Esophagus mucosa (tissue), 1 donor: ENCODE measurements around the gene SOAT2. TPM values are rescaled to one million over a fixed set of nuclear protein-coding genes. Genes with fewer than 3 reads are reported as not detected.
"Not testable (repeated sequence)": the region's sequence is repeated elsewhere in the genome, so short reads cannot be mapped to it uniquely, and the experiment has no call there.

Experiments used
- ATAC-seq: fragments of 200-7000 bp; cut with Tn5 transposase; one replicate; pipeline ENCODE4 v1.9.1; 2020
- total RNA-seq: library from RNA; stranded (reverse); gene quantifications from one replicate; pipeline ENCODE4 v1.2.4, GENCODE V29; 2023
- donor health status: DM: yes; HTN: yes; CAD: no.

SOAT2 gene
- total RNA-seq, 1 donor from 2014 or later = not detected

DNA sequence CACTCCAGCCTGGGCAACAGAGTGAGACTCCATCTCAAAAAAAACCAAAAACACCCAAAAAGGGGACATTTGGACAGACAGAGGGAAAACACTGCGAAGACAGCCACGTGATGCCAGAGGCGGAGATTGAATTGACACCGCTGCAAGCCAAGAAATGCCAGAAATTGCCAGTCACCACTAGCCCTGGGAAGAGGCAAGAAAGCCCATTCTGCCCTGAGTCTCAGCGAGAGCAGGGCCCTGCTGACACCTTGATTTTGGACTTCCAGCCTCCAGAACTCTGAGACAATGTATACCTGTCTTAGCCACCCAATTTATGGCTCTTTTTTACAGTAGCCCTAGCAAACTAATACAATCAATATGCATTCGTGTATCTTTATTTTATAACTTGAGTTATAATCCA lies 13.2 kb upstream of the SOAT2 start:
- ATAC-seq = no peak

DNA sequence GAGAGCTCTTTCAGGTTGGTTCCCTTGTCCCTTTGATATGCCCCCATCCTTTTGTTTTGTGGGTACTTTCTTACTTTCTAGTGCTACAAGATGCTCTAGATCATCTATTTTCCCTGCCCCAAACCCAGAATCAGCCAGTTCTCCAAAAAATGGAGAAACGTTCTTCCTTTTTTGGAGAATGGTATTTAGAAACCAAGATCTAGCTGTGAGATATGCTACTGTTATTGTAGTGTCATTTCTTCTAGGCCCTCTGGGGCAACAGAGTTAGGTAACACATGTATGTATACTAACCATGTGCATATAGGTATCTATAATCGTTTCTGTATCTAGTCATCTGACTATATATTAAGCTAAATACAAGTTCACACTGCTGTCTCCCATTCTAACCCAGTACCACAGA lies 12.7 kb upstream of the SOAT2 start:
- no peak for ATAC-seq

DNA sequence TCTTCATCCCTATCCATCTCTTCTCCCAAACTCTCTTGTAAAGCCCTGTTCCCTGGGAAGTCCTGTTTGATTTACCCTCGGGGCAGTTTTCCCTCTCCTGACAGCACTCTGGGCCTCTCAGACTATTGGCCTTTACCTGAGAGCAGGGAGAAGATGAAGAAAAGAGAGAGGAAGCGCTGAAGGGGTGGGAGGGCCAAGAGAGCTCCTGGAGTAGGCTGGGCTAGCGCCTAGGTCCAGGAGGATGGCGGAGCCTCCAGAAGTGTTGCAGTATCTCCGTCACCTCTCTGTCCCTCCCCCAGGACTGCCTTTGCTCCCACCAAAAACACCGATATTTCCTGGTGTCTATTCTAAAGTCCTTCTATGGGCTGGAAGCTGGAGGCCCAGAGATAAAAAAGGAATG lies 11.5 kb upstream of the SOAT2 start:
- no peak for ATAC-seq

DNA sequence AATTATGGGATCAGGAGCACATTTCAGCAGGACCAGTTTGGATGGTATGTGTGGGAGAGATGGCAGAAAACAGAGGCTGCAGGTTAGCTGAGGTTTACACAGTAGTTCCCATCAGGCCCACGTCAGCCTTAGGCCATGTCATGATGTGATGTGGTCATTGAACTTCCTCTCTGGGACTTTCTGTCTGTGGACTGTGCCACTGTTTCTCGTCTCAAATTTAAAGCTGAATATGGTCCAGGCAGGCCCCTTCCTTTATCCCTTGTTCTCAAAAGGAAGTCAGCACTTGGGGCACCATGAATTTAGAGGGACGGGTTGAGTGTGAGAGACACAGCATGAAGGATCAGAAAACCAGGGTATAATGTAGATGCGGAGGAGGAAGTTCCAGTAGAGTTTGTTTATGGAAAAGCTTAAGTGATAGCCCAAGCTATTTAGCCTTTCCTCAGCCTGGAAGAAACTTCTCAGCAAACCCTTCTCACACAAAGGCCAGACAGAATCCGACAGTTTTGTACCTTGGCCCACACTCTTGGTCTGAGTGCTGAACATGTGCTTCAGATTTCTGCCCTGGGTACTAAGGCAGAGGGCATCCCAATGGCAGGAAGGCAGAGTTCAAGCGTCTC lies 9.4 kb upstream of the SOAT2 start:
- ATAC-seq = no peak

DNA sequence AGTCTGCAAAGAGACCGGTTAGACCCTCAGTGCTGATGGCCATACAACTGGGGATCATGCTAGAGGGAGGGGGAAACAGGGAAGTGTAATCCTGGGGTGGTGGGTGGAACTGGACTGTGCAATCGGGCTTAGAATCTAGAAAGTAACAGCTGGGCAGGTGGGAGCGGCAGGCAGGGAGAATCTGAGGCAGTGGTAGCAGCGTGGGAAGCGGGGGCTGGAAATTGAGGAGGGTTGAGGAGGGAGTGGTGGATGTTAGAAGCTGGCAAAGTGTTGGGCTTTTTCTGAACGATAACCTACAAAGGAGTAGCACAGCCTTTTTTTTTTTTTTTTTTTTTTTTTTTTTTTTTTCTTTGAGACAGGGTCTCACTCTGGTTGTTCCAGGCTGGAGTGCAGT lies 8.9 kb upstream of the SOAT2 start:
- ATAC-seq = no peak

DNA sequence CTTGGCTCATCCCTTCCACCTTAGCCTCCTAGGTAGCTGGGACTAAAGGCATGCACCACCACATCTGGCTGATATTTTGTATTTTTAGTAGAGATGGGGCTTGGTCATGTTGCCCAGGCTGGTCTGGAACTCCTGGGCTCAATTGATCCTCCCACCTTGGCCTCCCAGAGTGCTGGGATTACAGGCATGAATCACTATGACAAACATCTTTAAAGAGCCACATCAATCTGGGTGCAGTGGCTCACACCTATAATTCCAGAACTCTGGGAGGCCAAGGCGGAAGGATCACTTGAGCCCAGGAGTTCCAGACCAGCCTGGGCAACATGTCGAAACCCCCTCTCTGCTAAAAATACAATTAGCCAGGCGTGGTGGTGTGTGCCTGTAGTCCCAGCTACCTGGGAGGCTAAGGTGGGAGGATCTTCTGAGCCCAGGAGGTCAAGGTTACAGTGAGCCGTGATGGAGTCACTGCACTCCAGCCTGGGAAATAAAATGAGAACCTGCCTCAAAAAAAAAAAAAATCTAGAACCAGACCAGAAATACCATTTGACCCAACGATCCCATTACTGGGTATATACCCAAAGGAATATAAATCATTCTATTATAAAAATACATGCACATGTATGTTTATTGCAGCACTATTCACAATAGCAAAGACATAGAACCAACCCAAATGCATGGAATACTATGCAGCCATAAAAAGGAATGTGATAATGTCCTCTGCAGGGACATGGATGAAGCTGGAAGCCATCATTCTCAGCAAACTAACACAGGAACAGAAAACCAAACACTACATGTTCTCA lies 8.3 kb upstream of the SOAT2 start:
- ATAC-seq = not testable (repeated sequence)

DNA sequence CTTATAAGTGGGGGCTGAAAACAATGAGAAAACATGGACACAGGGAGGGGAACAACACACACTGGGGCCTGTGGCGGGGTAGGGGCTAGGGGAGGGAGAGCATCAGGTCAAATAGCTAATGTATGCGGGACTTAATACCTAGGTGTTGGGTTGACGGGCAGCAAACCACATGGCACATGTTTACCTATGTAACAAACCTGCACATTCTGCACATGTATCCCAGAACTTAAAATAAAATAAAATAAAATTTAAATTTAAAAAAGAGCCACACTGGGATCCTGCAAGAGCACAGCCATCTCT lies 7.7 kb upstream of the SOAT2 start:
- ATAC-seq = not testable (repeated sequence)

DNA sequence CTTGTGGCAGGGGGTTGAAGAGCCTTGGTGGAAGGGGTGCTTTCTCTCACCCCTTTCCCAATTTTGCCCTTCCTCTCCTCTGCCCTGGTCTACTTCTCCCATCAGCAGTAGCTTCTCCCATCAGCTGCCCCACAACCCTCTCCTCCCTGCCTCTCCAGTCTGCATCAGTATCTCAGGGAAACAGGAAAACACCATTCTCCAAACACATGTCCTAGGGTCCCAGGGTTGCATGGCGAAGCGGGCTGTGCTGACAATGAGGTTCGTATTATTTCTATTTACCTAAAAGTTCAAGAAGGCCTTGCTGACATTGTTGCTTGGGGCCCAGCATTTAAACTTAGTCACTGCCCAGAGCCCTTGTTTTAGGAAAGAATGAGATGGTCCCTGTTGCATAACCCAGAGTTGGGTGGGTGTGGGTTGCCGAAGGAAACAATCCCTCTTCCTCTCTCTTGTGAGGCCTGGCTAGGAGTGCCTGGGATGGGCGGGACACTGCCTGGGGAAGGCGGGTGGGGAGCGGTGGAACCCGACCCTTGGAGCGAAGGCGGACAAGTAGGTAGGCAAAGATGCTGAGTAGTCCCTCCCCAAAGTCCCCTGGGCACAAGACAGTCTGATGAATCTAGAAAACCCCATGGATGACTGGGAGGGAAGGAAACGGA lies 7.1 kb upstream of the SOAT2 start:
- peak; percentile 18 for ATAC-seq

DNA sequence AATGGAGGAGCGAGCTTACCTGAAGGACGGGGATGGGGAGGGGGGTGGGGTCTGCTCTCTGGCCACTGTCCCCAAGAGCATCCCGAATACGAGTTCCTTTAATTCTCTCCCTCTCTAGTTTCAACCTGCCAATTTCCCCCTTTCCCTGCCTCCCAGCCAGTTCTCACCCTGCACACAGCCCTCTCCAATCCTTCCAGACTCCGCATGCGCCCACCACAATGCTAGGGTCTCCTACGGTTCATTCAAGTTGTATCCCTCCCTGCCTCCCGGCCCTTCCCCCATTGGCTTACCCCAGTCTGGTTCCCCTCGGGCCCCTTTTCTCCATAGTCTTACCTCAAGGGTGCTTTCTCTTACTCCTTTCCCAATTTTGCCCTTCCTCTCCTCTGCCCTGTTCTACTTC lies 6.5 kb upstream of the SOAT2 start:
- no peak for ATAC-seq

DNA sequence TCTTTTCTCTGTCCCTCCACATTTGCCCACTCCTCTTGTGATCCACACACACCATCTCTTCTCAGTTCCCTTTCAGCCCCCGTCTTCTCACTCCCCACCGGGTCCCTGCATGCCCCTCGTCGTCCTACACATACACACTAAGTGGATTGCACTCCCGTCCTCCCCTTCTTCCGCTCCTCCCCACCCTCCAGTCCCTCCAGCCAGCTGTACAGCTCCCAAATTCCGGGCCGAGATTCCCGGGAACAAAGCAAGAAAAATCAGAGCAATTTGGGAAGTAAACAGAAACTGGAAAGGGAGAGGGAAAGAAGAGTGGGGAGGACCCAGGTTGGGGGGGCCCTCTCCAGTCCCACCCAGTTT lies 6.1 kb upstream of the SOAT2 start:
- ATAC-seq = no peak

DNA sequence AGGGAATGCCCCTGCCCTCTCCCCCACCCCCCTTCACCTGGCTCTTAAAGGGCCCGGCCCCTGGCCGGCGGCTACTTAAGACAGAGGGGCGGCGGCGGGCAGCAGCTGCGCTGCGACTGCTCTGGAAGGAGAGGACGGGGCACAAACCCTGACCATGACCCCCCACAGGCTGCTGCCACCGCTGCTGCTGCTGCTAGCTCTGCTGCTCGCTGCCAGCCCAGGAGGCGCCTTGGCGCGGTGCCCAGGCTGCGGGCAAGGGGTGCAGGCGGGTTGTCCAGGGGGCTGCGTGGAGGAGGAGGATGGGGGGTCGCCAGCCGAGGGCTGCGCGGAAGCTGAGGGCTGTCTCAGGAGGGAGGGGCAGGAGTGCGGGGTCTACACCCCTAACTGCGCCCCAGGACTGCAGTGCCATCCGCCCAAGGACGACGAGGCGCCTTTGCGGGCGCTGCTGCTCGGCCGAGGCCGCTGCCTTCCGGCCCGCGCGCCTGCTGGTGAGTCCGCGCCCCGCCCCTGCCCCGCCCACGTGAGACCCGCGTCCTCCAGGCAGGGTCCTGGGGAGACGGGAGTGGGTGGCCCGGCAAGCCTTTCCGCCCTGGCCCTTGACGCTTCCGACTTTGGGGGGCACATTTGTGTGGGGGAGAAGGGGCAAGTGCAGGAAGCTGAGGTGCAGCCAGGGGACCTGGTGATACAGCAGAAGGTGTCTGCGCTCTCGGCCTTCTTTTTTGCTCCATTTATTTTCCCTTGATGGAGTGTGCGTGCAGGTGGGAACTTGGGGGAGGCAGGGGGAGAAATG lies 5.5 kb upstream of the SOAT2 start, which contains the start of gene IGFBP6:
IGFBP6 (plus strand) TSS at position 104 of the 790 bp plus-strand sequence; CDS start at position 155, 51 bp downstream.
- ATAC-seq = peak; percentile 51

DNA sequence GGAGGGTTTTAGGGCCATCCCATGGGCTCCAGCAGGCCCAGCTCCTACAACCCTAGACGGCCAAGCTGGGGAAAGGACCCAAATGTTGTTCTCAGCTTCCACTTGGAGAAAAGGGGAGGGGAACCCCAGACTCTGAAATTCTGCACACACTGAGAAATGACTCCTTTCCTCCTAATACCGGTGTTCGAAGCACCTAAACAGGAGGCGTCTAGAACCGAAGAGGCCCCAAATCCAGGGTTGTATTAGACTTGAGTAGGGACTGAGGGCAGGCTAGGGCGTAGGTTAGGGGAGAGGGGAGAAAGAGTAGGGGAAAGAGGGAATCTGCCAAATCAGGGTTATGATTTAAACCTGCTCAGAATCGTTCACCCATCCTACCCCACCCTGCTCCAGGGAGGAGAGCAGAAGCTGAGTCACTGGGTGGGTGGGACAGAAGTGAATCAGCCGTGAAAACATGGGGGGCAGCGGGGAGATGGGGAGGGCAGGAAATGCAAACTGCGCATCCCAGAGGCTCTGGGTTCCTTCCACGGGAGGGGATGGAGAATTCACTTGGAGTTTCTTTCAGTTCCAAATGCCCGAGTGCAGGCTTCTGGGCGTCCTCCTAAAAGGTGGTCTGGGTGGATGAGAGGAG lies 4.8 kb upstream of the SOAT2 start:
- peak; percentile 17 for ATAC-seq

DNA sequence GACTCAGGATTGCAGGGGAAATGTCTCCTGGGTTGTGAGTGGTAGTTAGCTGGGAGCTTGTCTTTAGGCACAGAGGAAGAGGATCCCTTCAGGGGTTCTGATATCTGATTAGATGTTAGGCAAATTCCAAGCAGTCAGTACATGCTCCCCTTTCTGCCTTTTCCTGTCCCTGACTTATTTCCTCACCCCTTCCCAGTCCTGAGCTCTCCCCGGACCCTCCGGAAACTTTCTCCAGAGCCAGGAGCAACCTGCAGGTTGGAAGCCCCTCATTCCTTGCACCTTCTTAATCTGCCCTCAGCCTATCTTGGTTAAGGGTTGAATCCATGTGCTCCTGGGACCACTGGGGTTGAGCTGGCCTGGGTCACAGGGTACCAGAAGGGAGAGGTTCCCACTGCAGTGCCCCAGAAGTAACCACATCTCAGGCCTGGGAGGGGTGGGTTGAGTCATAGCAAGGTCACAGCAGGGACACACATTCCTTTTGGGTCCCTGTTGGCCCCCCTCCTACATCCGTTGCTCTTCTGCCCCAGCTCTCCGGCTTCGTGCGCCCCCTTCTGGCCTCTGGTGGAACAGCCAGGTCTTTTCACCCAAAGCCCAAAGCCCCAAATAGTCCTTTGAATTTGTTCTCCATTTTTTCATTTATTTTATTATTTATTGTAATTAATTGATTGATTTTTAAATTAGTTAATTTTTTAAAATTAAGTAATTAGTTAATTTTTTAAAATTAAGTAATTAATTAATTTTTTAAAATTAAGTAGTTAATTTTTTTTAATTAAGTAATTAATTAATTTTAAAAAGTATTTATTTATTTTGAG lies 4.0 kb upstream of the SOAT2 start:
- peak; percentile 83 for ATAC-seq

DNA sequence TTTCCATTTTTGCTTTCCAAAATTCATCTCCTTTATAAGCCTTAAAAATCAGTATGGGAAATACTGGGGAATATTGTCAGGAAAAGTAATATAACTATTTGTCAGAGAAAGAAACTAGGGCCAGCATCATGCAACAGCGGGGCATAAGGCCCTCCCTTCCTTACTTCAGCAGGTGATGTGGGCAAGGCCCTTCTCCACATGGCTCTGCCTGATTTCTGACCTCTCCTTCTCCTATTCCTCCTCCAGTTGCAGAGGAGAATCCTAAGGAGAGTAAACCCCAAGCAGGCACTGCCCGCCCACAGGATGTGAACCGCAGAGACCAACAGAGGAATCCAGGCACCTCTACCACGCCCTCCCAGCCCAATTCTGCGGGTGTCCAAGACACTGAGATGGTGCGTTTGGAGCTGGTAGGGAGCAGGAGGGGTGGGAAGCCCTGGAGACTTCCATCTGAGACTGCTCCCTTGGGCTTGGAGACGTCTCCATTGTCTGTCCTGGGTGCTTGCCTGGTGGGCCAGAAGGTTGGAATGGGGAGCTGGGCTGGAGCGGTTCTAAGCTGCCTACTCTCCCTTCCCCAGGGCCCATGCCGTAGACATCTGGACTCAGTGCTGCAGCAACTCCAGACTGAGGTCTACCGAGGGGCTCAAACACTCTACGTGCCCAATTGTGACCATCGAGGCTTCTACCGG lies 2.7 kb upstream of the SOAT2 start:
- ATAC-seq = no peak

DNA sequence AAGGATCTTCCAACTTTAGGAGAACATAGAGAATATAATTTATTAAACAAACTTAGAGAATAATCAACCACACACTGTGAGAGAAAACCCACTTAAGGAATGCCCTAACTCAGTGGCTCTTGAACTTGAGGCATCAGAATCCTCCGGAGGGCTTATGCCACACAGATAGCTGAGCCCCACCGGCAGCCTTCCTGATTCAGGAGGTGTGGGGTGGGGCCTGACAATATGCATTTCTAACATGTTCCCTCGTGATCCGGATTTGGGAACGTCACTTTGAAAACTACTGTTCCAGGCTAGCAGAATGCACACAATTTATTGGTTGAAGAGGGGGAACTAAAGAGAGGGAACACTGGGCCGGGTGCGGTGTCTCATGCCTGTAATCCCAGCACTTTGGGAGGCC lies 2.0 kb upstream of the SOAT2 start:
- no peak for ATAC-seq

DNA sequence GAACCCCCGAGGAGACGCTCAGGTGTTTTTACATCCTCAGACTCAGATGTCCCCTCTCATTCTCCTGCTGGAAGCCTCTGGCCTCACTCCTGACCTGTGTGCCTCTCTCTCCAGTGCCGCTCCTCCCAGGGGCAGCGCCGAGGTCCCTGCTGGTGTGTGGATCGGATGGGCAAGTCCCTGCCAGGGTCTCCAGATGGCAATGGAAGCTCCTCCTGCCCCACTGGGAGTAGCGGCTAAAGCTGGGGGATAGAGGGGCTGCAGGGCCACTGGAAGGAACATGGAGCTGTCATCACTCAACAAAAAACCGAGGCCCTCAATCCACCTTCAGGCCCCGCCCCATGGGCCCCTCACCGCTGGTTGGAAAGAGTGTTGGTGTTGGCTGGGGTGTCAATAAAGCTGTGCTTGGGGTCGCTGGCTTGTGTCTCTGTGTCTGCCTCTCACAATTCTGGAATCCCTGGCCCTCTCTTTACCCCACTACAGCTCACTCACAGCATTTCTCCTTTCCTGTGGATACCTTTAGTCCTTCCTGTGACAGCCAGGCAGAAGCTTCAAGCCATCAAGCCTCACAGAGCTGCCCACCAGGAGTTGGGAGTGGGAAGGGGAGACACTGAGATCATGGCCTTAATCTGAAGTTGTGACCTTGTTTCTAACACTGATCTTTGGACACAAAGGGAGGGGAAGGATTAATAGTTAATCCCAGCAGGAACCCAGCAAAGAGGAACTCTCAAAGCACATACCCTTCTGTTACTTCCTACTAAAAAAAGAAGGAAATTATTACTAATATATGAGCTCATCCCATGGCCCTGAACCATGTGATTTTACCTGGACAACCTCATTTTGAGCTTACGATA lies 1.1 kb upstream of the SOAT2 start:
- ATAC-seq = no peak

DNA sequence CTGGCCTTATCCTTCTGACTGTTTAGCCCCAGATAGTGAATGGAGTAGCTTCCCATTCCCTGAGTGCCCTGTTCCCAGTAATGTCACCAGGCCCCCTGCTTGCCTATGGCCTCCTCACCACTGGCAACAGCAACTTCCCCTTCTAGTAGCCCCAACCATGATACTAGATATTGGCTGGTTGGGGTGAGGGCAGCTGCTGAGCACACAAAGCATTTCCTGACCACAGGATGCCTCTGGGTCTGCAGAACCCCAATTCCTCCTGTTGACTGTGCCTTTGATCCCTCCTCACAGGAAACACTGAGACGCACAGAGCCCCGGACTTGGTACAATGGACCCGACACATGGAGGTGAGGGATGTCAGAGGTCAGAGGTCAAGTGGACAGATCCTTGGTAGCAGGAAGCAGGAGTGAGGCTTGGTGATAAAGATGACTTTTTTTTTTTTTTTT lies 597 bp downstream of the SOAT2 start:
- ATAC-seq = peak; percentile 27

DNA sequence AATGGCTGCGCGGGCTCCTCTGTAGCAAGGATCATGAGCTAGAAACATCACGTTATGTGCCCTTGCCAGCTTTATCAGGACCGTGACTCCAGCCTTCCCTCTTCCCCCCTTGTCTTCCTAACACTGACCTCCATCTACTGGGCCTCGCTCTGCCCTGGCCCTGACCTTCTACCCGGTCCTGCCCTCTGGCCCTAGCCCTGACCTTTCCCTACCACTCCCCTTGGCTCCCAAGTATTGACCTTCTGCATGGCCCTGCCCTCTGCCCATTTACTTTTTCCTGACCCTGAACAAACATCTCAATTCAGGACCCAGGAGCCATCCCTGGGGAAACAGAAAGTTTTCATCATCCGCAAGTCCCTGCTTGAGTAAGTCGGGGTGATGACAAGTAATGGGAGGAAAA lies 2.0 kb downstream of the SOAT2 start:
- no peak for ATAC-seq

DNA sequence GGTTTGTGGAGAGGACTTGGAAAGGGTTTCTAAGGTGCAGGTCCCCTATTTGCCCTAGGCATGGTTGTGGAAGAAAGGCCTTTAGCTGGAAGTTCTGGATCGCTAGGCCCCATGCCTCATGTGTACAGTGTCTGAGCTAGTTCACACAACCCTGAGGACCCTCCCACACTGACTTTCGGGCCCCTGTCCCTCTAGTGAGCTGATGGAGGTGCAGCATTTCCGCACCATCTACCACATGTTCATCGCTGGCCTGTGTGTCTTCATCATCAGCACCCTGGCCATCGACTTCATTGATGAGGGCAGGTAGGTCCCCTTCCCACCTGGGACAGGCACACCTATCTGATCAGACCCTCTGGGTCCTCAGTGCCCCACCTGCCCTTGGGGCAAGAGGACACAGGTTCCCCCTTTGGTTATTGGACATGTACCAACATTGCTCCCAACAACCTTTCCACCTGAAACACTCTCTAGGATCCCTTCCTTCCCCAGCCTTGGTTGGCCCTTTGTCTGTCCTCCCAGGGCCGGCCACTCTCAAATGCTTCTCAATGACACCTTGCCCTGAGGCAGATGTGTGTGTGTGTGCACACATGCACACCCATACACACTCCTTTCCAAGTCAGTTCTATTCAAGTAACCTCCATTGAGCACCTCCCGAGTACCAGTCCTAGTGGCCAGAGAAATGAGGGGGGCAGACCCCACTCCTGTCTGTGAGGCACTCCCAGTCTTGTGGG lies 2.6 kb downstream of the SOAT2 start:
- no peak for ATAC-seq

DNA sequence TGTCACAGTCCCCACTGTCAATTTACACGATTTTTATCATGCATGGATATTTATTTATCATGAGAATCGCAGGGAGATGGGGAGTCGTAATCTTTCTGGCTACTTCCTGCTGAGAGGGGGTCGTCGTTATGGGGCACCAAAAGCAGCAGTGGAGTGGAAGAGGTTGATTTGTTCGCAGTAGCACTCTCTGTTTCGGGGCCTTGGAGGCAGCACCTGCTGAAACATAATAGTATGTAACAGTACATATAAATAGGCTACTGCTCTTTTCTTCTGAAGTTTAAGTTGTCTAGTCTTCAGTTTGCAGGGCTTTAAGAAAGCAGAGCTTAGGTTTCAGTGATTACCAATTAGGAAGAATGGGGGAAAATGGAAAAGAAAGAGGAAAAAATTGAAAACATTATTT lies 3.8 kb downstream of the SOAT2 start:
- no peak for ATAC-seq
